ENCODE data around the gene PLPP7.
"Not testable (repeated sequence)": the region's sequence is repeated elsewhere in the genome, so short reads cannot be mapped to it uniquely, and the experiment has no call there.

PLPP7 gene

GRCh38 chr9:131307974-131308373, 18.5 kb downstream of the PLPP7 start:
- DNase-seq: no peak

- DNase-seq: no peak
Observed at GRCh38 chr9:131308452-131308851, 18.9 kb downstream of the PLPP7 start.

DNA sequence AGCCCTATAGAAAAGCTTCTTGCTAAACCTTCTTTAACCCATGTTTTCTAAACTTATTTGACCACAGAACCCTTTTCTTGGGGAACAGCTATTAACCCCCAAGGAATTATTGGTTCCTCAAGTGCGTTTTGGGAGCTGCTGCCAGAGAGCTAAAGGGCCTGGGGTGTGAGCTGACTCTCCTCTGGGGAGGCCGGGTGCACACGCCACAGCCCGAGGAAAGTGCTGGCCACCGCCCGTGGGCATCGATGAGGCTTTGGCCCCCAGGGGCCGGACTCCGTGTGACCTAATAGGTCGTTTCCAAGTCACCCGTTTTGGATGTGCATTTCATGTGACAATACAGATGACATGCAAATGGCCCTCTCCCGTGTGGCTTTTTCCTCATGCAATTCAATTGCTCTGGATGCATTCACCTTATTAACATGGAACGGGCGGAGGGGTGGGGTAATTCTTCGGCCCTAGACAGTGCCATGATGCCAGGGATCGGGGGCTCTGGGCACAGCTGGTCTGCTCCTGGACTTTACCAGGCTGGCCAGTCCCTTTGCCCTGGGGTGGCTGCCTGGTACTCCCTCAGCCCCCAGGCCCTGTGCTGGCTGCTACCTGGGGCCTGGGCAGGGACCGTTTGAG, 19.5 kb downstream of the PLPP7 start:
- DNase-seq: no peak

DNA sequence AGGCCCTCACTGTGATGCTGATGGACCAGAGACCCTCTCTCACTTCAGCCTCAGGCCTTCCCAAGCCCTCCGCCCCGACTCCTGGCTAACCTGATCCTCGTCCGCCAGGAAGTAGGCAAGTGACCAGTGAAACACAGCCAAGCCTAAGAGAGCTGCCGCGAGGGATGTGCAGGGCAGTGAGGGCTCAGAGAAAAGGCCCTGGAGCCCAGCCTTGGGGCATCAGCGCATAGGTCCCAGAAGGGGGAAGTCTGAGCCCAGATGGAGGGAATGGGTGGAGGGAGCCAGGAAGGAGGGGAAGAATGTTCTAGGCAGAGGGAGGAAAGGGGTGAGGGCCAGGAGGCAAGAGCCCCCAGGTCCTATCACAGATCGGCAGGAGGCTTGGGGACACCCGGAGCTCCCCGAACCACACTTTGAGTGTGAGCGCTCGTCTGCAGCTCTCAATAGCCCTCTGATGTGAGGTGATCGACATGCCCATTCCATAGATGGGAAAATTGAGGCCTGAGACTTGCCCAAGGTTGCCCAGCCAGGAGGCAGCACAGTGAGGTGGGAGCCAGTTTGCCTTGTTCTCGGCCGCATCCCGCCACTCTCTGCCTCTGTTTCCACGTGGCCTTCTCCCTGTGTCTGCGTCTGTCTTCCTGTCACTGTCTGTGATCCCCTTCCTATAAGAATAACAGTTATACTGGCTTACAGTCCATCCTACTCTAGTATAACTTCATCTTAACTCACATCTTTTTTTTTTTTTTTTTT, 20.2 kb downstream of the PLPP7 start:
- no peak for DNase-seq

- DNase-seq: no peak
Observed at GRCh38 chr9:131310833-131311554, 21.5 kb downstream of the PLPP7 start.

GRCh38 chr9:131312246-131312645, 22.7 kb downstream of the PLPP7 start:
- DNase-seq: no peak

DNA sequence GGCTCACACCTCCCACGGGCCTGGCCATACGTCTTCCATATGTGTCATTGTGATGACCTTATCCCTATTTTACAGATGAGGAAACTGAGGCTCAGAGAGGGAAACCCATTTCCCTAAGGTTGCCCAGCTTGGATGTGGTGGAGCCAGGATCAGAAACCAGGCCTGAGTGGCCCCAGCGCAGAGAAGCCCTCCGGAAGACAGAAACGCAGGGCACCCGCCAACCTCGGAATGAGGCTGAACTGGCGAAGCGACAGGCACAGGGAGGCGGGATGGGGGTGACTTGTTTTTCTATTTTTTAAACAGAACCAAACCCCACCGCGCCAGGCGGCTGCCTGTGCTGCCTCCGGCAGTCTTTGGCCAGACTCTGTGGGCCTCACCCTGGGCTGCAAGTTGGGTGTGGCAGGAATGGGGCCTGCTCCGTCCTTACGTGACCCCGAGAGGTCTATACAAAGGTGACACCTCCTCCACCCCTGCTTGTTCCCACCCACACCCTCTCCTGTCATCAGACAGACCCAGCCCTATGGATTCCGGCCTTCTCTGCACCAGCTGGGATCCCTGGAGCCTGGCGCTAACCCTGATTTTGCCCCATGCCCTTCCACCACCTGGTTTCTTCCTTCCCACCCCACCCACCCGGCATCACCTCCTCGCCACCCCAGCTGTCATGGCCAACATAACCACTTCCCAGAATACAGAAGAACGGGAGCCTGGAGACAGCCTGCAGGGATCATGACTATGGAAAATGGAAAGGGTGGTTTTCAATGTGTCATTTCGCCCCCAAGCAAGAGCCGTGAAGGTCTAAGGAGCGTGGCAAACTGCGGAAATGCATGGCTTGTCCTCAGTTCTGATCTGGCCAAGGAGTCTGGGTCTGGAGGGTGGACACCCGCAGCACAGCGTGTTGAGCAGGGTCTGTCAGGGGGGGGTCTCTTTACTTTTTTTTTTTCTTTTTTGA, 23.6 kb downstream of the PLPP7 start:
- no peak for DNase-seq

GRCh38 chr9:131318231-131319085, 28.9 kb downstream of the PLPP7 start:
- no peak for DNase-seq

GRCh38 chr9:131319486-131319885, 30.0 kb downstream of the PLPP7 start:
- no peak for DNase-seq

DNA sequence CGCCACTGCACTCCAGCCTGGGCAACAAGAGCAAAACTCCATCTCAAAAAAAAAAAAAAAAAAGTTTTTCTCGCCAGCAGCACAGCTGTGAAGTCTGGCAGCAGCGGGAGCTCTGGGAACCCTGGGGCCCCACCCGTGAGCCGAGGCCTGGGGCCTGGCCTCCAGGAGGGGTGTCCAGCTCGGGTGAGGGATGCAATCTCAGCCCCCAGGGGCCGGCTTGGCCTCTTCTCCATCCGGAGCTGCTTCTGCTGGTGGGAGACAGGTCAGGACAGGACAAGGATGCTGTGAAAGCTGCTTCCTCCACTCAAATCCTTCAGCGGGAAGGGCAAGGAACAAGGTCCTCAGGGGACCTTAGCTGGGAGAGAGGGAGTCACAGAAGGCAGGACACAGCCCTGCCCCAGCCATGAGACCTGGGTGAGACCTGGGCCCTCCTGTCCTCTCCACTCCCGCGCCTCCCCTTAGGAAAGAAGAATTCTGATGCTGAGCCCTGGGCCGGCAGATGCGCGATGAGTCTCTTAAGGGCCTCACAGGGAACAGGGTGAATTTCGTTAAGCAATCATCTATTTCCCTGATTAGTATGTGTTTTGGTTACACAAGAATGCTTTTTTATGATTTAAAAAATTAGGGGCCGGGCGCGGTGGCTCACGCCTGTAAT, 30.6 kb downstream of the PLPP7 start:
- no peak for DNase-seq

- no peak for DNase-seq
Observed at GRCh38 chr9:131323629-131324028, 34.1 kb downstream of the PLPP7 start.

GRCh38 chr9:131324736-131325679, 35.5 kb downstream of the PLPP7 start:
- no peak for DNase-seq

- DNase-seq: no peak
Observed at GRCh38 chr9:131329241-131329641, 39.7 kb downstream of the PLPP7 start.

- peak; percentile 28 for DNase-seq
Observed at GRCh38 chr9:131330814-131331600, 41.5 kb downstream of the PLPP7 start.

DNA sequence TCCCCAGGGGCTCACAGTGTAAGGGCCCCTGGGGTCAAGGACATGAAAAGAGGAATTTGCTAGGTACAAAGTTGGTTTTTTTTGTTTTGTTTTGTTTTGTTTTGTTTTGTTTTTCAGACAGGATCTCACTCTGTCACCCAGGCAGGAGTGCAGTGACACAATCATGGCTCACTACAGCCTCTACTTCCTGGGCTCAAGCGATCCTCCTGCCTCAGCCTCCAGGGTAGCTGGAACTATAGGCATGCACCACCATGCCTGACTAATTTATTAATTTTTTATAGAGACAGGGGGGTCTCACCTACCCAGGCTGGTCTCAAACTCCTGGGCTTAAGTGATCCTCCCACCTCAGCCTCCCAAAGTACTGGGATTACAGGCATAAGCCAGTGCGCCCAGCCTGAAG, 42.5 kb downstream of the PLPP7 start:
- DNase-seq: not testable (repeated sequence)

DNA sequence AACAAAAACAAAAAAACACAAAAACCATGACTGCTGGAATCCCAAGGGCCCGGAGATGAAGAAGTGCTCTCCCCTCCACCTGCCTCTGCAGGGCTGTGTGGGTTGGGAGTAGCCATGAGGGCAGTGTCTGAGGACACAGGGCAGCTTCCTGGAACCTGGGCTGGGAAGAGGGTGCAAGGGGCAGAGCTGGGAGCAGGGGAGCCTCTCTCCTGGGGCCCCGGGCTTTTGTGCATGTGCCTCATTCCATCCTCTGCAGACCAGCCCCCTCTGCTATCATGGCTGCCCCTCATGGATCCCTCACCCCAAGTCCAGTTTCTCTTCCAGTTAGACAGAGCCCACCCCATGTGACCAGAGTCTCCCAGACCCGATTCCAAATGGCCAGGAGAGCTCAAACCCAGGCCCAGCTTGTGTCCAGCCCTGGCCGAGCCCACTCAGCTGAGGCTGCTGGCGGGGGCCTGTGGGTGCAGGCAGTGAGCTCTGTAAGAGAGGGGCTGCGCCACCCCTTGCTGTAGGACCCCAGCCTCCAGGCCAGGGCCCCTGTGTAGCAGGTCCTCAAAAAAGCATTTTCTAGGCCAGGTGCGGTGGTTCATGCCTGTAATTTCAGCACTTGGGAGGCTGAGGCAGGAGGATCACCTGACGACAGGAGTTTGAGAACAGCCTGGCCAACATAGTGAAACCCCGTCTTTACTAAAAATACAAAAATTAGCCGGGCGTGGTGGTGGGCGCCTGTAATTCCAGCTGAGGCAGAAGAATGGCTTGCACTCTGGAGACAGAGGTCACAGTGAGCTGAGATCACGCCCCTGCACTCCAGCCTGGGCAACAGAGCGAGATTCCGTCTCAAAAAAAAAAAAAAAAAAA, 44.5 kb downstream of the PLPP7 start:
- DNase-seq: no peak

- DNase-seq: no peak
Observed at GRCh38 chr9:131334629-131335367, 45.3 kb downstream of the PLPP7 start.

GRCh38 chr9:131335368-131335755, 45.8 kb downstream of the PLPP7 start:
- DNase-seq: no peak

Data from GDM1 (cell line).